Trophoblast cell (in vitro differentiated cells and primary cell): ENCODE measurements around the gene KNOP1.

Experiments used
- DNase-seq, 2 donors: peaks; one replicate each; pipeline ENCODE4 v3.0.0-alpha.2; 2016
- H2AFZ ChIP-seq: 2 replicates; pipeline ENCODE4 v1.6.1; 2013; ENCODE audit warnings: low read length, moderate library complexity, mild to moderate bottlenecking; ENCODE audit not compliant: insufficient read depth, poor library complexity
- H2AK5ac ChIP-seq: 2 replicates; pipeline ENCODE4 v1.6.1; 2013; ENCODE audit warnings: mild to moderate bottlenecking, low read length
- H2BK120ac ChIP-seq: 2 replicates; pipeline ENCODE4 v1.6.1; 2013; ENCODE audit warnings: low read length, mild to moderate bottlenecking, moderate library complexity; ENCODE audit not compliant: insufficient read depth, poor library complexity
- H2BK12ac ChIP-seq: 2 replicates; pipeline ENCODE4 v1.6.1; 2013; ENCODE audit warnings: mild to moderate bottlenecking, low read length, moderate library complexity
- H2BK5ac ChIP-seq: 2 replicates; pipeline ENCODE4 v1.6.1; 2013; ENCODE audit warnings: low read length, low read depth, moderate library complexity, mild to moderate bottlenecking; ENCODE audit not compliant: poor library complexity
- H3K14ac ChIP-seq: 2 replicates; pipeline ENCODE4 v1.6.1; 2013; ENCODE audit warnings: mild to moderate bottlenecking, low read length
- H3K18ac ChIP-seq: 2 replicates; pipeline ENCODE4 v1.6.1; 2013; ENCODE audit warnings: mild to moderate bottlenecking, low read length
- H3K23ac ChIP-seq: 2 replicates; pipeline ENCODE4 v1.6.1; 2013; ENCODE audit warnings: low read length
- H3K27ac ChIP-seq: 2 replicates; pipeline ENCODE4 v1.5.1; 2013; ENCODE audit warnings: low read depth, mild to moderate bottlenecking, inconsistent platforms, low read length, moderate library complexity
- H3K27me3 ChIP-seq: 2 replicates; pipeline ENCODE4 v1.6.1; 2013; ENCODE audit warnings: inconsistent platforms, mild to moderate bottlenecking, low read length, moderate library complexity; ENCODE audit not compliant: insufficient read depth
- H3K36me3 ChIP-seq, 2 experiments: 1 replicate in 1 of 2; 2 replicates in 1 of 2; pipeline ENCODE4 v1.6.1; 2013; ENCODE audit warnings: low read length in 2 of 2, mild to moderate bottlenecking in 2 of 2, moderate library complexity in 1 of 2; ENCODE audit not compliant: insufficient read depth in 2 of 2, control insufficient read depth in 1 of 2
- H3K4ac ChIP-seq: 2 replicates; pipeline ENCODE4 v1.6.1; 2013; ENCODE audit warnings: low read depth, mild to moderate bottlenecking, low read length, moderate library complexity
- H3K4me1 ChIP-seq, 2 experiments: 1 replicate in 1 of 2; 2 replicates in 1 of 2; pipeline ENCODE4 v1.6.1; 2013; ENCODE audit warnings: low read length in 2 of 2, mild to moderate bottlenecking in 2 of 2, moderate library complexity in 1 of 2; ENCODE audit not compliant: insufficient read depth in 2 of 2, control insufficient read depth in 1 of 2
- H3K4me2 ChIP-seq: 2 replicates; pipeline ENCODE4 v1.6.1; 2013; ENCODE audit warnings: inconsistent platforms, mild to moderate bottlenecking, low read length, moderate library complexity
- H3K4me3 ChIP-seq: 2 replicates; pipeline ENCODE4 v1.5.1; 2013; ENCODE audit warnings: mild to moderate bottlenecking, low read depth, low read length, inconsistent platforms
- H3K79me1 ChIP-seq: one replicate; pipeline ENCODE4 v1.6.1; 2013; ENCODE audit warnings: low read length
- H3K79me2 ChIP-seq: 2 replicates; pipeline ENCODE4 v1.6.1; 2013; ENCODE audit warnings: low read length, mild to moderate bottlenecking; ENCODE audit not compliant: control insufficient read depth, insufficient read depth, poor library complexity
- H3K9ac ChIP-seq: 2 replicates; pipeline ENCODE4 v1.6.1; 2013; ENCODE audit warnings: mild to moderate bottlenecking, low read length
- H3K9me3 ChIP-seq: 2 replicates; pipeline ENCODE4 v1.6.1; 2013; ENCODE audit warnings: low read depth, mild to moderate bottlenecking, control low read depth, inconsistent platforms, low read length; ENCODE audit not compliant: insufficient read depth
- H4K12ac ChIP-seq: 2 replicates; pipeline ENCODE4 v1.6.1; 2013; ENCODE audit warnings: low read depth, mild to moderate bottlenecking, low read length, moderate library complexity
- H4K8ac ChIP-seq: 2 replicates; pipeline ENCODE4 v1.6.1; 2013; ENCODE audit warnings: low read depth, mild to moderate bottlenecking, low read length, moderate library complexity
- H4K91ac ChIP-seq: one replicate; pipeline ENCODE4 v1.6.1; 2013; ENCODE audit warnings: low read depth, mild to moderate bottlenecking, low read length, moderate library complexity
- WGBS: extraction: QIAGEN DNeasy Blood & Tissue Kit; methylation state at CpG from one replicate; pipeline ENCODE4 v1.1.7; 2013; ENCODE audit warnings: missing lambda C conversion rate; ENCODE audit not compliant: insufficient read length, insufficient coverage; ENCODE audit errors: extremely low coverage; 5-methylcytosine and 5-hydroxymethylcytosine counted together

KNOP1 gene

GRCh38 chr16:19700319-19700781 is 17.7 kb downstream of the KNOP1 start:
- Histone ChIP-seq H3K79me2 (no peaks in the 10 kb centered on the region), H3K4ac (no peak overlapping the region), H3K14ac (no peak overlapping the region), H3K27me3 (no peaks in the 10 kb centered on the region), H3K18ac (no peak overlapping the region), H3K27ac (no peak overlapping the region), H2AFZ (no peak overlapping the region), H2BK5ac (no peak overlapping the region), H2AK5ac (no peak overlapping the region), H3K9me3 (no peaks in the 10 kb centered on the region), H3K4me1 (peaks cover 12% of the 10 kb centered on the region in 2 experiments), H3K36me3 (peaks cover 39% of the 10 kb centered on the region in 2 experiments), H3K79me1 (peaks cover 3% of the 10 kb centered on the region), H4K12ac (no peak overlapping the region), H3K4me3 (no peak overlapping the region), H2BK12ac (no peak overlapping the region), H4K8ac (no peak overlapping the region), H4K91ac (no peak overlapping the region), H3K4me2 (no peak overlapping the region), H3K9ac (no peak overlapping the region), H2BK120ac (no peak overlapping the region), H3K23ac (no peak overlapping the region)
- DNase-seq = no peak
- WGBS = no CpG with 5 or more reads among the region's 6 CpGs

- no peak overlapping the region for H2BK5ac ChIP-seq
- H3K79me1 ChIP-seq = no peaks in the 10 kb centered on the region
- H2BK120ac ChIP-seq = no peak overlapping the region
- no peak overlapping the region for H4K12ac ChIP-seq
- H3K27ac ChIP-seq = no peak overlapping the region
- no peak overlapping the region for H3K14ac ChIP-seq
- no peak overlapping the region for H3K18ac ChIP-seq
- H2AK5ac ChIP-seq = no peak overlapping the region
- H3K79me2 ChIP-seq = no peaks in the 10 kb centered on the region
- WGBS = no CpG with 5 or more reads among the region's 8 CpGs
- H4K91ac ChIP-seq = no peak overlapping the region
- H3K36me3 ChIP-seq = peaks cover 30% of the 10 kb centered on the region in 2 experiments
- no peak overlapping the region for H3K4me2 ChIP-seq
- no peak overlapping the region for H2AFZ ChIP-seq
- no peak overlapping the region for H3K4me3 ChIP-seq
- H3K4me1 ChIP-seq = peaks cover 3% of the 10 kb centered on the region in 2 experiments
- no peaks in the 10 kb centered on the region for H3K27me3 ChIP-seq
- H3K23ac ChIP-seq = no peak overlapping the region
- no peak for DNase-seq
- H3K4ac ChIP-seq = no peak overlapping the region
- no peak overlapping the region for H3K9ac ChIP-seq
- no peaks in the 10 kb centered on the region for H3K9me3 ChIP-seq
- H4K8ac ChIP-seq = no peak overlapping the region
- no peak overlapping the region for H2BK12ac ChIP-seq
Observed at GRCh38 chr16:19699472-19699871, 18.6 kb downstream of the KNOP1 start.

GRCh38 chr16:19698480-19699465 is 19.3 kb downstream of the KNOP1 start:
- Histone ChIP-seq H3K79me1 (no peaks in the 10 kb centered on the region), H4K8ac (no peak overlapping the region), H3K9me3 (no peaks in the 10 kb centered on the region), H2AK5ac (no peak overlapping the region), H2BK12ac (no peak overlapping the region), H3K4me2 (no peak overlapping the region), H3K27me3 (no peaks in the 10 kb centered on the region), H3K4me1 (no peaks in the 10 kb centered on the region), H2BK5ac (no peak overlapping the region), H3K27ac (no peak overlapping the region), H3K18ac (no peak overlapping the region), H3K36me3 (peaks cover 25 to 27% of the 10 kb centered on the region in 2 experiments), H3K9ac (no peak overlapping the region), H2AFZ (no peak overlapping the region), H3K4me3 (no peak overlapping the region), H3K79me2 (no peaks in the 10 kb centered on the region), H3K4ac (no peak overlapping the region), H4K12ac (no peak overlapping the region), H4K91ac (no peak overlapping the region), H3K23ac (no peak overlapping the region), H3K14ac (no peak overlapping the region), H2BK120ac (no peak overlapping the region)
- DNase-seq = no peak
- WGBS = no CpG with 5 or more reads among the region's 19 CpGs

GRCh38 chr16:19697756-19698318 is 20.2 kb downstream of the KNOP1 start:
- WGBS = no CpG with 5 or more reads among the region's 8 CpGs
- Histone ChIP-seq H3K23ac (no peak overlapping the region), H4K12ac (no peak overlapping the region), H3K4me2 (no peak overlapping the region), H3K4me1 (no peaks in the 10 kb centered on the region), H4K8ac (no peak overlapping the region), H3K9ac (no peak overlapping the region), H3K27ac (no peak overlapping the region), H3K79me2 (no peaks in the 10 kb centered on the region), H3K18ac (no peak overlapping the region), H3K9me3 (no peaks in the 10 kb centered on the region), H3K79me1 (no peaks in the 10 kb centered on the region), H3K4ac (no peak overlapping the region), H4K91ac (no peak overlapping the region), H2BK12ac (no peak overlapping the region), H2BK120ac (no peak overlapping the region), H3K4me3 (no peak overlapping the region), H3K14ac (no peak overlapping the region), H2AFZ (no peak overlapping the region), H2AK5ac (no peak overlapping the region), H3K36me3 (peaks cover 23 to 25% of the 10 kb centered on the region in 2 experiments), H2BK5ac (no peak overlapping the region), H3K27me3 (no peaks in the 10 kb centered on the region)
- peak in 1 of 2 donors; percentile 67 for DNase-seq
